ENCODE data around the gene TNFAIP8L1.

Gene TNFAIP8L1

DNA sequence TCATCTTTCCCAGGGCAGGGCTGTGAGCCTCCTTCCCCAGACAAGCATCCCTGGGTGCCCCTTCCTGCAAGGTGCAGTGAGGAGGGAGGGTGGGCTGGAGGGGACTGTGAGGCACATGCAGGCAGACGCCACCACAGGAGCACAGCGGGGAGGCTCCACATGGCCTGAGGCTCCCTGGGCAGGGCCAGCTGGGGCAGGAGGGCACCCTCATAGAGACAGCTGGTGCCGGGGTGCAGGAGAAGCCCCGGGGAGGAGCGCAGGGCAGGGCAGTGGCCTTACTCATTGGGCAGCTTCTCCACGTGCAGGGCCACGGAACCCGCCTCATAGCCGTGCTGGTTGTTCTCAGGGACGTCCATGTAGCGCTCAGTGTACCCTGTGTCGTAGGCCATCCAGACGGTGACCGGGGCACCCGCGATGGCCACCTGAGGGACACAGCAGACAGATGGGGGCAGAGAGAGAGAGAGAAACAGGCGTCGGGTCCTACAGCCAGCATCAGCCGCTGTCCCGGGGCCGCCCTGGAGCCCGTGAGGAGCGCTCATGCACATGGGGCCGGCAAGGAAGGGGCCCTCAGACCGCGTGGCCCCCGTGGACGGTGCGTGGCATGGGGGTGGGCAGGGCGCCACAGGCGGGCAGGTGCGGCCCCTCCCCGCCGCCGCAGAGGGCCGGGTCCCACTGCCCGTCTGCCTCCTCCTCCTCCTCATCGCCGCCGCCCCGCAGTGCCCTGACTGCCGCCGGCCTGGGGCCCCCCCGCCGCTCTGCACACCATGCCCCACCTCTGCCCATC is 43.3 kb downstream of the TNFAIP8L1 start:
- DNase-seq: no peak

- DNase-seq: no peak
Observed at GRCh38 chr19:4684312-4685095, 45.2 kb downstream of the TNFAIP8L1 start.

DNA sequence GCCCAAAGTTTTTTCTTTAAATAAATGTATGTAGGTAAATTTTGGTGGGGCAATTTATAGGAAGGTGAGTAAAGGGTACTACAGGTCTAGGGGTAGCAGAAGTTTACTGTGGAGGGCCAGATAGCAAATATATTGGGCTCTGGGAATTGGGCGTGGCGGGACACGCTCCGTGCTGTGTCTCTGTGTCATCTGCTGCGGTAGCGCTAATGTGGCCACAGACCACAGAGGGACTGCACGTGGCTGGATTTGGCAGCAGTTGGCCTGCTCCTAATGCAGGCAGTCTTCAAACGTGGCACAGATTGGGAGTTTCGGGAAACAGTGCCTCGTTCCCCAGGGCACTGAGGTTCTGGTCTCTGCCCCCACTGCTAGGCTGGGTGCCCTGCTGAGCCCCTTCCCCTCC is 47.4 kb downstream of the TNFAIP8L1 start:
- no peak for DNase-seq

DNA sequence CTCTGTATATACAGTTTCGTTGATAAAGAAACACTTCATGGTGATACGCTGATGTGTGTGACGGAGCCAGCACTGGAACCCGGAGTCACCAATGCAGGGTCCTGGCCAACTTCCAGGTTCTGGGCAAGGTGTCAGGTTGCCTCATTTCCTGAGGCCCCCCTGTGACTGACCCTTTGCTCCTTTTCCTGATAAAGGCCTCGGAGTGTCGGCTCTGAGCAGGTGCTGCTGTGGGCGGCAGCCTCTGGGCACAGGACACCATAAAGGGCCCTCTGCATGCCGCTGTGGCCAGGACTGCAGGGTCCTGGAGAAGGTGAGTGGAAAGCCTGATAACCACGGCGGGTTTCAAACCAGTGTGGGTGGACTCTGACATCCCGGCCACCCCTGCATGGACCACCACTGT is 48.1 kb downstream of the TNFAIP8L1 start:
- no peak for DNase-seq

- DNase-seq: no peak
Observed at GRCh38 chr19:4688587-4688986, 49.3 kb downstream of the TNFAIP8L1 start.

DNA sequence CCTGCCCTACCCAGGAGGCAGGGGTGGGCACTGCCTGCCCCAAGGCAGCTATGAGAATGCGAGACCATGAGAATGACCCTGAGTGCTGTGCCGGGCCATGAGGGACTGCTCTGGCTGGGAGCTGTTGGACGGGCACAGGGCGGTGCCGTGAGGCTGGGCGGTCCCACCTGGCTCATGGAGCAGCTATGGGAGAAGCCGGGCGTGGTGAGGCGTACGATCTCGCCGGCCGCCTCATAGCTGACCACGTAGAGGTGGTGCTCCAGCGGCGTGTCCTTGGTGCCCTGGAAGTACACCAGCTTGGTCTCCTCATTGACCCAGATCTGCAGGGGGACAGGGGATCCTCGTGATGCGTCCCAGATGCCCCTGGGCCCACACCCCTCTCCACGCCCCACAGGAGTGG is 50.1 kb downstream of the TNFAIP8L1 start:
- DNase-seq: no peak

GRCh38 chr19:4690361-4690760 is 51.0 kb downstream of the TNFAIP8L1 start:
- DNase-seq: no peak

DNA sequence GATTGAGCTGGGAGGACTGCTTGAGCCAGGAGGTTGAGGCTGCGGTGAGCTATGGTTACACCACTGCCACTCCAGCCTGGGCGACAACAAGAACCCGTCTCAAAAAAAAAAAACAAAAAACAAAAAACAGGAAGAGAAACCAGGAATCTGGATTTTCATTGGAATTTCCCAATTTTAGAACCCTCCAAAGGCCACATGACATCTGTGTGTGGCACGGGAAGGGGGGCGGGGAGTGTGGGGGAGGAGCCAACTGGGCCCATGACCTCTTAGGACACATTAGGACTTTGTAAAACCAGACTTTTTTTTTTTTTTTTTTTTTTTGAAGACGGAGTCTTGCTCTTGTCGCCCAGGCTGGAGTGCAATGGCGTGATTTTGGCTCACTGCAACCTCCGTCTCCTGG is 52.1 kb downstream of the TNFAIP8L1 start:
- no peak for DNase-seq

DNA sequence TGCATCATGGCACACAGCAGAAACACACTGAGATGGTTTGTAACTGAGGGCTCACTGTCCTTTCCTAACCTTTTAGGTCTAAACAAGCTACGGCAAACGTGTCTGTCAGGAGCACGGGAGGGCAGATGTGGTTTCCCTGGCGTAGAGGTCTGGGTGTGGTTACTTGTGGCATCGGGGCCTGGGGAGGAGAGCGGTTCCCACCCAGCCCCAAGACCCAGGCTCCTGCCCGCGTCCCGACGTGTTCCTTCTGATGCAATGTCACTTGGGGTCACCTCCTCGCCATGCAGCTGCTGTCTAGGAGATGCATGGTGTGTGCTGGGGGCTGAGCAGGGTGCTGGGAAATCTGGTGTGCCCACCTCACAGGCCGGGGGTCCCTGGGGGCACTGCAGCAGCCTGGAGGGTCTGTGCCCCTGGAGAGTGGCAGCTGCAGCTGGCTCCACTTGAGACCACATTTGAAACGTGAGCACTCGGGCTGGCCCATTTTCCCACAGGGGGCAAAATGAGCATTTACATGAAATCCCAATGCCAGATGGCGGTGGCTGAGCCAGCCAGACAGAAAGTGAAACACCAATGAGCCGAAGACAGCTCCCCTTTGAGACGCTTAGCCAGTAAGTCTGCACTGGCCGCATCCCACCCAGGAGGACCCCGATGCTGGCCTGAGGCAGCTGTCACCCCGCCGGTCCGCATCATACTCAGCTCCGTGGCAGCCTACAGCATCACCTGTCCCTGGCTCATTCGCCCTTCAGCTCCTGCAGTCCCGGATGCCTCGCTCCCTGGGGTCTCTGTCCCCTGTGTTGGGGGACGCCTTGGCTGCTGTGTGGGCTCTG is 53.1 kb downstream of the TNFAIP8L1 start:
- DNase-seq: no peak

GRCh38 chr19:4693078-4693350 is 53.7 kb downstream of the TNFAIP8L1 start:
- DNase-seq: no peak

- DNase-seq: no peak
Observed at GRCh38 chr19:4693471-4694121, 54.3 kb downstream of the TNFAIP8L1 start.

- no peak for DNase-seq
Observed at GRCh38 chr19:4694211-4694987, 55.1 kb downstream of the TNFAIP8L1 start.

DNA sequence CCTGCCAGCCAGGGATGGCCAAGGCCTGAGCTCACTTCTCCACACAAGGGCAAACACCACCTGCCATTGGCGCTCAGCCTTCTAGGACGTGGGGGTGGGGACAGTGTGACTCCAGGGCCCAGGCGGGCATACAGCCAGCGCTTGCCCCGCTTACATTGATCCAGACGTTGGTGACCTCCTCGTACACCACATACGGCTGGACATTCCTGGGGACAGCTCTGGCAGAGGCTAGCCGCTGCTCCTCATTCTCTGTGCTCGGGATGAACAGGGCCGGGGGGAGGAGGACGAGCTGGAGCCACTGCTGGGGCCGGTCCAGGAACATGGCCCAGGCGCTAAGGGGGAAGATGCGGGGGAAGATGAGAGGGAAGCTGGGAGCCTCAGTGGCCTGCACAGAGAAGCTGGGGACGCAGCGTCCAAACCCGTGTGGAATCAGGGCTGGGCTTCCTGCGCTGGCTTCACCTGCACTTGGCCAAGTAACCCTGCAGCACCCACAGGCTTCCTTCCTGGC is 56.0 kb downstream of the TNFAIP8L1 start:
- DNase-seq: no peak

DNA sequence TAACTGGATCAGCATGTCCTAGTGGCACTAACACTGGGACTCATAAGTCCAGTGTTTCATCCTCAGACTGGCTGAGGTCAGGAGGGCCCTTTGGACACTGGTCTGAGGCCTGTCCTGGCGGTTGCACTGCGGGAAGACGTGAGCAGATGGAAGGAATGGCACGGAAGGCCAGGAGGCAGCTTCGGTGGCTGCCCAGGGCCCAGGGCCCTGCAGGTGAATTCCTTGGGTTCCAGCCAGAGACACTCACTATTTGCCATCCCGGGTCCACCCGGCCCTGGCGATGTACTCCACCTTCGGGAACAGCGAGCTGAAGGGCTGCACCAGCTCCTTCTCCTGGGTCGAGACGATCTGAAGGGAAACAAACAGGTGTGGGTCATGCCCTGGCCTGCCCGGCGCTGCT is 58.0 kb downstream of the TNFAIP8L1 start:
- DNase-seq: no peak

- no peak for DNase-seq
Observed at GRCh38 chr19:4699826-4700692, 60.7 kb downstream of the TNFAIP8L1 start.

- DNase-seq: no peak
Observed at GRCh38 chr19:4700693-4700970, 61.3 kb downstream of the TNFAIP8L1 start.

DNA sequence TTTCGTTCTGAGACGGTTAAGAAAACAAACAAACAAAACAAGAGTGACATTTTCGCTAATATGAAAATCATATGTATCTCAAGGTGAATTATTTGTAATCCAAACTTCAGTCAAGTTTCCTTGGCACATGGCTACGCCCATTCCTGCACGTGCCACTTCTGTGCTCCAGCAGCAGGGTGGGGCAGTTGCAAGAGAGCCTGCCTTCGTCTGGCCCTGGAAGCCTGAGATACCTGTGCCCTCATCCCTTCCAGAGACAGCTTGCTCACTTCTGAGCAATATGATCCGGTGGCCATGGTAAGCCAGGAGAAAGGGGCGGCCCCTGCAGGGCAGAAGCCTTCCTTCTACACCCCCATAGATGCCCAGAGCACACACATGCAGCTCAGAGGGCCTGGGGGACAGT is 62.2 kb downstream of the TNFAIP8L1 start:
- DNase-seq: no peak

GRCh38 chr19:4702764-4703163 is 63.4 kb downstream of the TNFAIP8L1 start:
- no peak for DNase-seq

- DNase-seq: no peak
Observed at GRCh38 chr19:4703671-4704316, 64.5 kb downstream of the TNFAIP8L1 start.

DNA sequence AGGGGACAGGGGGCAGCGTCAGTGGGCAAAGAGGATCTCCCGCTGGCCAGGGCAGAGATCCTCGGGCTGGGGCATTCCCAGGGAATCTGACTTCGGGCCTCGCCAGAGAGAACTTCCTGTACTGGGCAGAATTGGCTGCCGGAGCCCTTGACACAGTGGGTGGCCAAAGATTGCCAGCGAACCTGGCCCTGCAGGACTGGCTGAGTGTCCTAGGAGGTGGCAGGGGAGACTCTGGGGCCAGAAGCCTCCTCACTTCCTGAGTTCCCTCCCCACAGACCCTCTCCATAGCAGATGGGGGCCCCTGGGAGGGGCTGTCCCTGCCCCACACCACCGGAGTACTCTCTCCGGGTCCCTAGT is 65.0 kb downstream of the TNFAIP8L1 start:
- DNase-seq: no peak
